Testis (tissue), 3 donors: ENCODE results near the gene GLDN. TPM values are rescaled to one million over a fixed set of nuclear protein-coding genes. Genes with fewer than 3 reads are reported as not detected.

ENCODE experiments used
- DNase-seq: peaks from one replicate; pipeline ENCODE4 v3.0.0-alpha.2; 2019
- H3K27ac ChIP-seq, 2 donors: fragments of 200-600 bp; sonication (generic); one replicate each; pipeline ENCODE4 v1.5.1; 2019
- H3K27me3 ChIP-seq: fragments of 200-600 bp; sonication (generic); one replicate; pipeline ENCODE4 v1.5.1; 2019
- H3K36me3 ChIP-seq: fragments of 200-600 bp; sonication (generic); one replicate; pipeline ENCODE4 v1.5.1; 2017; ENCODE audit warnings: low read depth; ENCODE audit errors: missing control alignments
- H3K4me1 ChIP-seq: fragments of 200-600 bp; sonication (generic); one replicate; pipeline ENCODE4 v1.5.1; 2019
- H3K4me3 ChIP-seq, 2 donors: fragments of 200-600 bp; sonication (generic); one replicate each; pipeline ENCODE4 v1.5.1; 2017 to 2019
- H3K9me3 ChIP-seq: fragments of 200-600 bp; sonication (generic); one replicate; pipeline ENCODE4 v1.5.1; 2017
- POLR2A ChIP-seq: fragments of 450-650 bp; IDR thresholded peaks from one replicate; pipeline ENCODE4 v1.6.1; 2017; ENCODE audit warnings: antibody characterized with exemption, mild to moderate bottlenecking, moderate library complexity
- WGBS, 2 donors: methylation state at CpG; one replicate each; pipeline ENCODE4 v1.1.5; 2018; 5-methylcytosine and 5-hydroxymethylcytosine counted together
- intact Hi-C: fragments of 100-400 bp; cut with DNase I; formaldehyde crosslinking; loops from one replicate; pipeline ENCODE4 v1.15.1; 2023; ENCODE audit warnings: low total_unique reads
- polyA plus RNA-seq: library from polyadenylated mRNA; stranded (reverse); fragments of 350-450 nt; fragmentation: Illumina TruSeq; extraction: RNeasy Lipid Tissue Mini Kit (QIAGEN cat#74804); gene quantifications from one replicate; pipeline ENCODE4 v1.2.3, GENCODE V29; 2014; ENCODE audit warnings: low read depth, low replicate concordance; ENCODE audit not compliant: insufficient read depth
- total RNA-seq, 2 donors: library from RNA; depleted of rRNA; stranded (reverse); fragments of >200 nt; gene quantifications; one replicate each; pipeline ENCODE4 v1.2.3, GENCODE V29; 2016
- TF ChIP-seq, protein P1 (sequence below), 3 experiments: fragments of 450-650 bp in 2 of 3; fragments of 200-600 bp in 1 of 3; sonication (generic) in 1 of 3; IDR thresholded peaks; one replicate each; pipeline ENCODE4 v1.5.1; 2016 to 2019; ENCODE audit warnings: antibody characterized with exemption in 3 of 3, mild to moderate bottlenecking in 2 of 3, moderate library complexity in 1 of 3

Gene GLDN
- total and polyA plus RNA-seq, 3 donors from 2014 or later = 0.37 to 1.3 (median 0.61) TPM

DNA sequence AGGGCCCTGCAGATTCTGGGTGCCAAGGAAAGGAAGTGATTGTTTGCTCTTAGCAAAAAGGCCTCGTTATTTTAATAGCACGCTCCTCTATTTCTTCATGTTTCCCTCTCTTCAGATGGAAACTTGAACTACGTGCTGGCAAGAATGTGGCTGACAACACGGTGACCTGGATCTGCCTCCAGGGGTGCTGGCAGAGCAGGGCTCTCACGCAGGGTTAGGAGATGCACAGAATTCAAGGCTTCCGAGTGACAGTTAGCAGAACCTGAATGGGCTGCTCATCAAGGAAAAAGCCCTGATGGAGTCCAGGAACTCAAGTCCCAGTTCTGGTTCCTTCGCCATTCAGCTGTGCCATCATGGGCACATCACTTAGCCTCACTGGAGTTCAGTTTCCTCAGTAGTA lies 25.7 kb upstream of the GLDN start:
- H3K27ac ChIP-seq = no peak overlapping the region
- H3K36me3 ChIP-seq = no peaks in the 10 kb centered on the region
- TF ChIP-seq POLR2A = no peak
- TF ChIP-seq, protein P1, sequence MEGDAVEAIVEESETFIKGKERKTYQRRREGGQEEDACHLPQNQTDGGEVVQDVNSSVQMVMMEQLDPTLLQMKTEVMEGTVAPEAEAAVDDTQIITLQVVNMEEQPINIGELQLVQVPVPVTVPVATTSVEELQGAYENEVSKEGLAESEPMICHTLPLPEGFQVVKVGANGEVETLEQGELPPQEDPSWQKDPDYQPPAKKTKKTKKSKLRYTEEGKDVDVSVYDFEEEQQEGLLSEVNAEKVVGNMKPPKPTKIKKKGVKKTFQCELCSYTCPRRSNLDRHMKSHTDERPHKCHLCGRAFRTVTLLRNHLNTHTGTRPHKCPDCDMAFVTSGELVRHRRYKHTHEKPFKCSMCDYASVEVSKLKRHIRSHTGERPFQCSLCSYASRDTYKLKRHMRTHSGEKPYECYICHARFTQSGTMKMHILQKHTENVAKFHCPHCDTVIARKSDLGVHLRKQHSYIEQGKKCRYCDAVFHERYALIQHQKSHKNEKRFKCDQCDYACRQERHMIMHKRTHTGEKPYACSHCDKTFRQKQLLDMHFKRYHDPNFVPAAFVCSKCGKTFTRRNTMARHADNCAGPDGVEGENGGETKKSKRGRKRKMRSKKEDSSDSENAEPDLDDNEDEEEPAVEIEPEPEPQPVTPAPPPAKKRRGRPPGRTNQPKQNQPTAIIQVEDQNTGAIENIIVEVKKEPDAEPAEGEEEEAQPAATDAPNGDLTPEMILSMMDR (IDR thresholded peaks at IDR 0.05) = no peak
- WGBS, 2 donors = 89 to 90% methylated on average over 7 of the region's 7 CpGs
- H3K27me3 ChIP-seq = no peaks in the 10 kb centered on the region
- intact Hi-C loops = no loop called here
- H3K9me3 ChIP-seq = no peaks in the 10 kb centered on the region
- DNase-seq = no peak
- peaks cover 5% of the 10 kb centered on the region for H3K4me1 ChIP-seq
- no peak overlapping the region for H3K4me3 ChIP-seq

DNA sequence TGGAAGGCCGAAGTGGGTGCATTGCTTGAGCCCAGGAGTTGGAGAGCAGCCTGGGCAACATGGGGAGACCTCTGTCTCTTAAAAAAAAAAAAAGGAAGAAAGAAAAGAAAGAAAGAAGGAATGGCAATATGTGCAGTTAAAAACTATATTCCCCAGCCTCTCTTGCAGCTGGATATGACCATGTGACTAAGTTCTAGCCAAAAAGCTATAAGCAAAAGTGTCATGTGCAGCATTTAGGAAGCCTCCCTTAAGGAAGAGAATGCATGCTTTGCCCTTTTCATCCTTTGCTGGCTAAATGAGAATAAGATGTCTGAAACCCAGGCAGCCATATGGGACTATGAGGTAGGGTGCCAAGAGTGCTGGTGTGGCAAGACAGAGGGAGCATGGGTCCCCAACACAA lies 24.8 kb upstream of the GLDN start:
- WGBS, 2 donors = 94 to 100% methylated on average over 1 of the region's 1 CpG
- TF ChIP-seq, protein P1 (IDR thresholded peaks at IDR 0.05) = no peak
- no peak for TF ChIP-seq POLR2A
- intact Hi-C loops = no loop called here

DNA sequence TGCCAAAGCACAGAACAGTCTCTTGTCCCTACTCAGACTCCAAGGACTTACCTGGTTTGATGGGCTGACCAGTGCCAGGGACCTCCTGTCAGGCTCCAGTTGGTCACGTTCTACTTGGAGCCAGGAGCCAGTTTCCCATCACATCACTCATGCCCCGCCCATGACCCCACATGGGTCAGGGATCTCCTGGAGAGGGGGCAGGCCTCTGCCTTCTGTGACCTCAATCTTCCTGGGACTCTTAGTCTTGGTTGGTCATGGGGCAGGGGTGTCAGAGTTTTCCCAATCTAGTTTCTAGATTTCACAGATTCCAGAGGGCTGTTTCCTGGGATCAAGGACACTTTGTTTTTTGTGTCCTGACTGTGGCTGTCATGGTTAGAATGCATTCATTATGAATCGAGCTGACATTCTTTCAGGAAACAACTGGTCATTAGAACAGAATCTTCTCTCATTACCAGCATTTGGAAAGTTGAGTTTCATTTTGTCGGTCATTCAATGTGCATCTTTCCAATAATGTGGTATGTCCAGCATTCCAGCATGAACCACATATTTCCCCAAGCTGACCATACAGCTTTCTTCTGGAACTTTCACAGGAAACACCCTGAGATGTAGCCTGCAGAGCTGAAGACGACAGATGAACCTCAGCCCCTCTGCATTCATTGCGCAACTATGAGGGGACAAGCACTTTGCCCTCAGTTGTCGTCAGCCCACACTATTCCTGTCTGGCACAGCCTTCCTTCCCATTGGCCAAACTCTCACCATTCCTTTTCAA lies 22.9 kb upstream of the GLDN start:
- peaks cover 18% of the 10 kb centered on the region for H3K4me1 ChIP-seq
- TF ChIP-seq, protein P1 (IDR thresholded peaks at IDR 0.05) = no peak
- no peak for TF ChIP-seq POLR2A
- H3K27me3 ChIP-seq = no peaks in the 10 kb centered on the region
- no peak for DNase-seq
- no peak overlapping the region for H3K27ac ChIP-seq
- no peak overlapping the region for H3K4me3 ChIP-seq
- H3K36me3 ChIP-seq = no peaks in the 10 kb centered on the region
- intact Hi-C loops = no loop called here
- WGBS, 2 donors = 67 to 81% methylated on average over 7 of the region's 7 CpGs
- H3K9me3 ChIP-seq = no peaks in the 10 kb centered on the region

More for the DNA sequence above, 24.8 kb upstream of the GLDN start:
- peaks cover 5% of the 10 kb centered on the region for H3K4me1 ChIP-seq
- H3K36me3 ChIP-seq = no peaks in the 10 kb centered on the region
- H3K27ac ChIP-seq = no peak overlapping the region
- DNase-seq = no peak
- no peaks in the 10 kb centered on the region for H3K27me3 ChIP-seq
- H3K9me3 ChIP-seq = no peaks in the 10 kb centered on the region
- no peak overlapping the region for H3K4me3 ChIP-seq

DNA sequence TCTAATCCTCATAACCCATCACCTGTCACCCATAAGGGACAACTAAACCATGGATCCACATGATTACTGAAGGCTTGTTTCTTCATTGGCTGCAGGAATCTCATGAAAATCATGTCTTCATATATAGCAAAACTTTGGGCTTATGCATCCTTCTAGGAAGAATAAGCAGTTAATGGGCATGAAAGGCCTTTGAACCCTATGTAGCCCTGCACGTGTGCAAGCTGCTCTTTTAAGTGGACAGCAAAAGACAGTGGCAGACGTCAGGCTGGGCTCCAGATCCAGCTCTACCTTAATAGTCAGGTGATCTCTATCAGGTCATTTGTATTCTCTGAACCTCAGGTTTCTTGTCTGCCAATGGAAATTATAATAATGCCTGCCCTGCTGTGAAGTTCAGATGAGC lies 21.9 kb upstream of the GLDN start:
- intact Hi-C loops = no loop called here
- Histone ChIP-seq H3K27me3 (no peaks in the 10 kb centered on the region), H3K9me3 (no peaks in the 10 kb centered on the region), H3K27ac (no peak overlapping the region), H3K4me3 (no peak overlapping the region), H3K36me3 (no peaks in the 10 kb centered on the region), H3K4me1 (peaks cover 18% of the 10 kb centered on the region)
- WGBS, 2 donors = 78 to 95% methylated on average over 2 of the region's 2 CpGs
- TF ChIP-seq, protein P1 (IDR thresholded peaks at IDR 0.05) = no peak
- TF ChIP-seq POLR2A = no peak
- DNase-seq = no peak

DNA sequence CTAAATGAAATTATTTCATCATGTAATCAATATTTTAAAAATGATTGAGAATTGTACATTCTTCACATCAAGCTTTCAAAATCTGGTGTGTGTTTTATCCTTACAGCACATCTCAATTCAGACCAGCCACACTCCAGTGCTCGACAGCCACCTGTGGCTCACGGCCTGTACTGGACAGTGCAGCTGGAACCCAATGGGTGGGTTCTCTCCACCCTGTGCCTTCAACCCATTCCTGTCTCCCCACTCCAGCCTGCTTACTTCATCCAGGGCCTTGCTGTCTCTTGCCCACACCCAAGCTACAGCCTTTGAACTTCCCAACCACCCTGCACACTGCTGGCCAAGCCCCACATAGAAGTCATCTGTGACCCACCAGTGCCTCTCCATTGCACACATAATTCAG lies 20.6 kb upstream of the GLDN start:
- no peaks in the 10 kb centered on the region for H3K27me3 ChIP-seq
- TF ChIP-seq POLR2A = no peak
- TF ChIP-seq, protein P1 (IDR thresholded peaks at IDR 0.05) = no peak
- no peak for DNase-seq
- 89 to 93% methylated on average over 2 of the region's 2 CpGs for WGBS, 2 donors
- H3K4me1 ChIP-seq = peaks cover 13% of the 10 kb centered on the region
- H3K36me3 ChIP-seq = no peaks in the 10 kb centered on the region
- no peak overlapping the region for H3K27ac ChIP-seq
- no peak overlapping the region for H3K4me3 ChIP-seq
- H3K9me3 ChIP-seq = no peaks in the 10 kb centered on the region
- intact Hi-C loops = no loop called here
